Gastrocnemius medialis (tissue), 4 donors: ENCODE results near the gene GAL3ST1.

Source experiments
- POLR2A ChIP-seq, 2 donors: fragments of 450-650 bp; IDR thresholded peaks; one replicate each; pipeline ENCODE4 v1.6.1; 2017; ENCODE audit warnings: antibody characterized with exemption in 2 of 2, mild to moderate bottlenecking in 2 of 2, moderate library complexity in 2 of 2
- TF ChIP-seq, protein P1 (sequence below), 5 experiments: fragments of 450-650 bp in 3 of 5; fragments of 200-600 bp in 2 of 5; sonication (generic) in 2 of 5; IDR thresholded peaks in 4 of 5; conservative IDR thresholded peaks in 1 of 5; 1 replicate in 4 of 5; 2 replicates in 1 of 5; pipeline ENCODE4 v1.5.1; 2016 to 2019; ENCODE audit warnings: antibody characterized with exemption in 5 of 5, mild to moderate bottlenecking in 3 of 5, moderate library complexity in 3 of 5

DNA sequence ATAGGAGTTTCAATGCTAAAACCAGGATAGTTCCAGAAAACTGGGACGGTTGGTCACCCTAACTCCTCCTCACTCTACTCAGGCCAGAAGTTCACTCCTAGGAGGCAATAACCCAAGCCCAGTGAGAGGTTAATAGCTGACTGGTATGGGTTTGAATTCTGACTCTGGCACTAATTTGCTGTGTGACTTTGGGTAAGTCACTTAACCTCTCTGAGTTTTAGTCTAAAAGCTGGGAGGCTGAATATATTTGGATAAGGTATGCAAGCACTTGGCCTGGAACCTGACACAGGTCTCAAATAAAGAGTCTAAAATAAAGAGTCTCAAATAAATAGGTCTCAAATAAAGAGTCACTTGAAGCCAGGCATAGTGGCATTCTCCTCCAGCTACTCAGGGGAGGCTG, 21.7 kb downstream of the GAL3ST1 start:
- TF ChIP-seq, protein P1, sequence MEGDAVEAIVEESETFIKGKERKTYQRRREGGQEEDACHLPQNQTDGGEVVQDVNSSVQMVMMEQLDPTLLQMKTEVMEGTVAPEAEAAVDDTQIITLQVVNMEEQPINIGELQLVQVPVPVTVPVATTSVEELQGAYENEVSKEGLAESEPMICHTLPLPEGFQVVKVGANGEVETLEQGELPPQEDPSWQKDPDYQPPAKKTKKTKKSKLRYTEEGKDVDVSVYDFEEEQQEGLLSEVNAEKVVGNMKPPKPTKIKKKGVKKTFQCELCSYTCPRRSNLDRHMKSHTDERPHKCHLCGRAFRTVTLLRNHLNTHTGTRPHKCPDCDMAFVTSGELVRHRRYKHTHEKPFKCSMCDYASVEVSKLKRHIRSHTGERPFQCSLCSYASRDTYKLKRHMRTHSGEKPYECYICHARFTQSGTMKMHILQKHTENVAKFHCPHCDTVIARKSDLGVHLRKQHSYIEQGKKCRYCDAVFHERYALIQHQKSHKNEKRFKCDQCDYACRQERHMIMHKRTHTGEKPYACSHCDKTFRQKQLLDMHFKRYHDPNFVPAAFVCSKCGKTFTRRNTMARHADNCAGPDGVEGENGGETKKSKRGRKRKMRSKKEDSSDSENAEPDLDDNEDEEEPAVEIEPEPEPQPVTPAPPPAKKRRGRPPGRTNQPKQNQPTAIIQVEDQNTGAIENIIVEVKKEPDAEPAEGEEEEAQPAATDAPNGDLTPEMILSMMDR (IDR thresholded peaks at IDR 0.05 in 4 of 5, conservative IDR thresholded peaks at IDR 0.05 in 1 of 5): no peak
- TF ChIP-seq POLR2A (IDR thresholded peaks at IDR 0.05): no peak
